Measurements from ENCODE around the gene MAGEH1.
"Not testable (repeated sequence)": the region's sequence is repeated elsewhere in the genome, so short reads cannot be mapped to it uniquely, and the experiment has no call there.

DNA sequence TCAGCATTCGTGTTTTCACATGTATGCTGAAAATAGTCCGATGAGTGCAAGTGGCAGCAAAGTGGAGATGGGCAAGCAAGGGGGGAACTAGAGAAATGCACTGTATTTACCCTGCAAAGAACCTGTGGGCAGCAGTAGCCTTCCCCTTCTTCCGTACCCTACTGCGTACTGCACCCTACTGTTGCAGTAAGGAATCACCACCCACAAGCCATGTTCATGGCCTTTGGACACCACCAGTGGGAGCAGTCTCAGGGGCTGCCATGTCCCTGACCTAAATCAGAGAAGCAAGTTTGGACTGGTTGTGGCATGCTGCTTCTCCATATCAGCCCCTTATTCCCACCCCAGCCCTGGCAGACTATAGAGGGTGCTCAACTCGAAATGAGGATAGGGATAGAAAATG lies 12.1 kb downstream of the MAGEH1 start:
- TF ChIP-seq, protein P1, sequence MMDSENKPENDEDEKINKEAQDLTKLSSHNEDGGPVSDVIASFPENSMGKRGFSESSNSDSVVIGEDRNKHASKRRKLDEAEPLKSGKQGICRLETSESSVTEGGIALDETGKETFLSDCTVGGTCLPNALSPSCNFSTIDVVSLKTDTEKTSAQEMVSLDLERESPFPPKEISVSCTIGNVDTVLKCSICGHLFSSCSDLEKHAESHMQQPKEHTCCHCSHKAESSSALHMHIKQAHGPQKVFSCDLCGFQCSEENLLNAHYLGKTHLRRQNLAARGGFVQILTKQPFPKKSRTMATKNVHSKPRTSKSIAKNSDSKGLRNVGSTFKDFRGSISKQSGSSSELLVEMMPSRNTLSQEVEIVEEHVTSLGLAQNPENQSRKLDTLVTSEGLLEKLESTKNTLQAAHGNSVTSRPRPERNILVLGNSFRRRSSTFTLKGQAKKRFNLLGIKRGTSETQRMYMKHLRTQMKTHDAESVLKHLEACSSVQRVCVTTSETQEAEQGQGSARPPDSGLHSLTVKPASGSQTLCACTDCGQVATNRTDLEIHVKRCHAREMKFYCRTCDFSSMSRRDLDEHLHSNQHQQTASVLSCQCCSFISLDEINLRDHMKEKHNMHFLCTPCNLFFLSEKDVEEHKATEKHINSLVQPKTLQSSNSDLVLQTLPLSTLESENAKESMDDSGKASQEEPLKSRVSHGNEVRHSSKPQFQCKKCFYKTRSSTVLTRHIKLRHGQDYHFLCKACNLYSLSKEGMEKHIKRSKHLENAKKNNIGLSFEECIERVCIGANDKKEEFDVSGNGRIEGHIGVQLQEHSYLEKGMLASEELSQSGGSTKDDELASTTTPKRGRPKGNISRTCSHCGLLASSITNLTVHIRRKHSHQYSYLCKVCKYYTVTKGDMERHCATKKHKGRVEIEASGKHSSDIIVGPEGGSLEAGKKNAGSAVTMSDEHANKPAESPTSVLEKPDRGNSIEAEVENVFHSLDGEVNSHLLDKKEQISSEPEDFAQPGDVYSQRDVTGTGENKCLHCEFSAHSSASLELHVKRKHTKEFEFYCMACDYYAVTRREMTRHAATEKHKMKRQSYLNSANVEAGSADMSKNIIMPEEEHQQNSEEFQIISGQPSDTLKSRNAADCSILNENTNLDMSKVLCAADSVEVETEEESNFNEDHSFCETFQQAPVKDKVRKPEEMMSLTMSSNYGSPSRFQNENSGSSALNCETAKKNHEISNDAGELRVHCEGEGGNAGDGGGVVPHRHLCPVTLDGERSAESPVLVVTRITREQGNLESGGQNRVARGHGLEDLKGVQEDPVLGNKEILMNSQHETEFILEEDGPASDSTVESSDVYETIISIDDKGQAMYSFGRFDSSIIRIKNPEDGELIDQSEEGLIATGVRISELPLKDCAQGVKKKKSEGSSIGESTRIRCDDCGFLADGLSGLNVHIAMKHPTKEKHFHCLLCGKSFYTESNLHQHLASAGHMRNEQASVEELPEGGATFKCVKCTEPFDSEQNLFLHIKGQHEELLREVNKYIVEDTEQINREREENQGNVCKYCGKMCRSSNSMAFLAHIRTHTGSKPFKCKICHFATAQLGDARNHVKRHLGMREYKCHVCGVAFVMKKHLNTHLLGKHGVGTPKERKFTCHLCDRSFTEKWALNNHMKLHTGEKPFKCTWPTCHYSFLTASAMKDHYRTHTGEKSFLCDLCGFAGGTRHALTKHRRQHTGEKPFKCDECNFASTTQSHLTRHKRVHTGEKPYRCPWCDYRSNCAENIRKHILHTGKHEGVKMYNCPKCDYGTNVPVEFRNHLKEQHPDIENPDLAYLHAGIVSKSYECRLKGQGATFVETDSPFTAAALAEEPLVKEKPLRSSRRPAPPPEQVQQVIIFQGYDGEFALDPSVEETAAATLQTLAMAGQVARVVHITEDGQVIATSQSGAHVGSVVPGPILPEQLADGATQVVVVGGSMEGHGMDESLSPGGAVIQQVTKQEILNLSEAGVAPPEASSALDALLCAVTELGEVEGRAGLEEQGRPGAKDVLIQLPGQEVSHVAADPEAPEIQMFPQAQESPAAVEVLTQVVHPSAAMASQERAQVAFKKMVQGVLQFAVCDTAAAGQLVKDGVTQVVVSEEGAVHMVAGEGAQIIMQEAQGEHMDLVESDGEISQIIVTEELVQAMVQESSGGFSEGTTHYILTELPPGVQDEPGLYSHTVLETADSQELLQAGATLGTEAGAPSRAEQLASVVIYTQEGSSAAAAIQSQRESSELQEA (IDR thresholded peaks at IDR 0.05; ENCODE audit: low read depth) = not testable (repeated sequence)
- TF ChIP-seq, protein P2, sequence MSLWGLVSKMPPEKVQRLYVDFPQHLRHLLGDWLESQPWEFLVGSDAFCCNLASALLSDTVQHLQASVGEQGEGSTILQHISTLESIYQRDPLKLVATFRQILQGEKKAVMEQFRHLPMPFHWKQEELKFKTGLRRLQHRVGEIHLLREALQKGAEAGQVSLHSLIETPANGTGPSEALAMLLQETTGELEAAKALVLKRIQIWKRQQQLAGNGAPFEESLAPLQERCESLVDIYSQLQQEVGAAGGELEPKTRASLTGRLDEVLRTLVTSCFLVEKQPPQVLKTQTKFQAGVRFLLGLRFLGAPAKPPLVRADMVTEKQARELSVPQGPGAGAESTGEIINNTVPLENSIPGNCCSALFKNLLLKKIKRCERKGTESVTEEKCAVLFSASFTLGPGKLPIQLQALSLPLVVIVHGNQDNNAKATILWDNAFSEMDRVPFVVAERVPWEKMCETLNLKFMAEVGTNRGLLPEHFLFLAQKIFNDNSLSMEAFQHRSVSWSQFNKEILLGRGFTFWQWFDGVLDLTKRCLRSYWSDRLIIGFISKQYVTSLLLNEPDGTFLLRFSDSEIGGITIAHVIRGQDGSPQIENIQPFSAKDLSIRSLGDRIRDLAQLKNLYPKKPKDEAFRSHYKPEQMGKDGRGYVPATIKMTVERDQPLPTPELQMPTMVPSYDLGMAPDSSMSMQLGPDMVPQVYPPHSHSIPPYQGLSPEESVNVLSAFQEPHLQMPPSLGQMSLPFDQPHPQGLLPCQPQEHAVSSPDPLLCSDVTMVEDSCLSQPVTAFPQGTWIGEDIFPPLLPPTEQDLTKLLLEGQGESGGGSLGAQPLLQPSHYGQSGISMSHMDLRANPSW (CRISPR knock-in tag; IDR thresholded peaks at IDR 0.05) = not testable (repeated sequence)
- not testable (repeated sequence) for TF ChIP-seq SRSF9 (IDR thresholded peaks at IDR 0.05; ENCODE audit: borderline replicate concordance, low read depth, low read length); POLR2A (conservative IDR thresholded peaks at IDR 0.05); RBM39 (optimal IDR thresholded peaks at IDR 0.05; ENCODE audit: low read depth, low read length)

Data from K562 (cell line).